DMS153 (cell line): ENCODE results near the gene TSTD2.
"Not testable (repeated sequence)": the region's sequence is repeated elsewhere in the genome, so short reads cannot be mapped to it uniquely, and the experiment has no call there.

Source experiments
- DNase-seq: peaks from one replicate; lab custom pipeline; 2025; lab: John Stamatoyannopoulos, UW

Gene TSTD2

DNA sequence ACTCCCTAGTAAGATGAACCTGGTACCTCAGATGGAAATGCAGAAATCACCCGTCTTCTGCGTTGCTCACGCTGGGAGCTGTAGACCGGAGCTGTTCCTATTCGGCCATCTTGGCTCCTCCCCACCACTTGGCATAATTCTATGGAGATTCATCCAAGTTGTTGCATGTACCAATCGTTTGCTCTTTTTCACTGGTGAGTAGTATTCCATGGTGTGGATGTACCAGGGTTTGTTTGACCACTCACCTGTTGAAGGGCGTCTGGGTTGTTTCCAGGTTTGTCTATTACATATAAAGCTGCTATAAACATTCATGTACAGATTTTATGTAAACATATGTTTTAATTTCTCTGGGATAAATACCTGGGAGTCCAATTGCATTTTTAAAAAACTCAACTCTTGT, 46.3 kb downstream of the TSTD2 start:
- DNase-seq, result not testable (repeated sequence)

DNA sequence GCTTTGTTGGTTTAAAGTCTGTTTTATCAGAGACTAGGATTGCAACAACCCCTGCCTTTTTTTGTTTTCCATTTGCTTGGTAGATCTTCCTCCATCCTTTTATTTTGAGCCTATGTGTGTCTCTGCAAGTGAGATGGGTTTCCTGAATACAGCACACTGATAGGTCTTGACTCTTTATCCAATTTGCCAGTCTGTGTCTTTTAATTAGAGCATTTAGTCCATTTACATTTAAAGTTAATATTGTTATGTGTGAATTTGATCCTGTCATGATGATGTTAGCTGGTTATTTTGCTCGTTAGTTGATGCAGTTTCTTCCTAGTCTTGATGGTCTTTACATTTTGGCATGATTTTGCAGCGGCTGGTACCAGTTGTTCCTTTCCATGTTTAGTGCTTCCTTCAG, 48.4 kb downstream of the TSTD2 start:
- DNase-seq, result not testable (repeated sequence)

DNA sequence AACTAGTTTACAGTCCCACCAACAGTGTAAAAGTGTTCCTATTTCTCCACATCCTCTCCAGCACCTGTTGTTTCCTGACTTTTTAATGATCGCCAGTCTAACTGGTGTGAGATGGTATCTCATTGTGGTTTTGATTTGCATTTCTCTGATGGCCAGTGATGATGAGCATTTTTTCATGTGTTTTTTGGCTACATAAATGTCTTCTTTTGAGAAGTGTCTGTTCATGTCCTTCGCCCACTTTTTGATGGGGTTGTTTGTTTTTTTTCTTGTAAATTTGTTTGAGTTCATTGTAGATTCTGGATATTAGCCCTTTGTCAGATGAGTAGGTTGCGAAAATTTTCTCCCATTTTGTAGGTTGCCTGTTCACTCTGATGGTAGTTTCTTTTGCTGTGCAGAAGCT, 51.6 kb downstream of the TSTD2 start:
- not testable (repeated sequence) for DNase-seq

DNA sequence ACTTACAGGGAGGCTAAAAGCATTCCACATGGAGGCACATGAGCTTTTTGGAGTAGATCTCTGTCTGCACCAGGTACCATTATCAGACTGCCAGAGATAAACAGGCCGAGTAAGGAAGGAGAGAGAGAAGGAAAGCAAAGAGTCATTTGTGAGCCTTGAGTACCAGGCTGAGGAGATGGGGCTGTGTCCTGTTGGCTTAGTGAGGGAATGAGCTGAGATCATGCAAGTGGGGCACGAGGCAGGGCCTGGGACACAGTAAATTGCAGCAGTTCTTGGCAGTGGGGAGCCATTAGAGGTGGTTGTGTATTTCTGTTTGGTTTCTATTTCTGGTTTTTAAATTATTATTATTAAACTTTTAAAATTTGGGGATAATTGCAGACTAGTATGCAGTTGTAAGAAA, 53.3 kb downstream of the TSTD2 start:
- DNase-seq, result no peak

DNA sequence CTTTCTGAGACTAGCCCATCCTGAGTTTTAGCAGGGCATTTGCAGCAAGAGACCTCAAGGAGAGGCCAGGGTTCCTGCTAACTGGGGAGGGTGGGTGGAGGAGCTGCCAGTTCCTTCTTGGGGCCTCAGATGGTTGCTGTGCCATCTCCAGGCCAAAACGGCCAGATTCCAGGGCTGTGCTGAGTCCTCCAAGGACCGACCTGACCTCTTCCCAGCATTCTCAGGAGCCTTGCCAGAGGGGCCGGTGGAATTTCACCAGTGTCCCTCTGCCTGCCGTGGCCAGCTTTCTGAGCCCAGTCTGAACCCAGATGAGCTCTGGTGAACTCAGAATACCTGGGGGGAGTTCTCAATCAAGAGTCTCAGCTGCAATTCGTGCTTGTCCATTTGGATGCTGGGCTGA, 54.3 kb downstream of the TSTD2 start:
- DNase-seq, result no peak

DNA sequence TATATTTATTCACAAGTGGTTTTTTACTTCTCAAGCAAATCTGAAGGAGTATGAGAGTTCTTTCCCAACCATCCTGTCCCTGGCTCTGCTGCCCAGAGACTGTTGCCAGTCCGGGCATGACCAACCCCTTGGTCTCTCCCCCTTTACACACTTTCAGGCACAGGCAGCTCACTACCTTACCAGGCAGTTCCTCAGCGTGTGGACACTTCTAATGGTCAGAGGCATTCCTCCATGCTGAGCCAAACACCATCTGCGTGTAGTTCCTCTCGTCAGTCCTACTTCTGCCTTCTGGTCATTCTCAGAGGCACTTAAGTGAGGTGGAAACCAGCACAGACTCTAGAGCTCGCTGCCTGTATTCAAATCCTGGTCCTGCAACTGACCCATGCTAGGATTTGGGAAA, 56.1 kb downstream of the TSTD2 start:
- DNase-seq, result no peak

DNA sequence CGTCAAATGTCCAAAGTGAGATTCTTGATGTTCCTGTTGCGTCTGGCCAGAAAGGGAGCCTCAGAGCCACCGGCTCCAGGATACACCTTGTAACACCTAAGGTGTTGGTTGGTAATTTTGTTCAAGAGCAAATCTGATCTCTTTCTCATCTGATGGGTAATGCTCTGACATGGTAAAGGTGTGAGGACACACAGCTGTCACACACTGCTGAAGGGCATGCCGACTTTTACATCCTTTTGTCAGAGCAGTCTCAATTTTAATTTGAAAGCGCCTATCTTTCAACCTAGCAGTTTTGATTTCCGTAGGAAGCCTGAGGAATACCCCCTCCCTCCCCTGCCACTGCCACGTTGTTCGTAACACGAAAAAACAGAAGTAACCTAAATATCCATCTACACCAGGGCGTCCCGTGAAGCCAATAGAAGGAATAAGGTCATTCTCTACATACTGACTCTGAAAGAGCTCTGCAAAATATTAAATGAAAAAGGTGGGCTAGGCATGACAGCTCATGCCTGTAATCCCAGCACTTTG, 57.4 kb downstream of the TSTD2 start:
- no peak for DNase-seq

DNA sequence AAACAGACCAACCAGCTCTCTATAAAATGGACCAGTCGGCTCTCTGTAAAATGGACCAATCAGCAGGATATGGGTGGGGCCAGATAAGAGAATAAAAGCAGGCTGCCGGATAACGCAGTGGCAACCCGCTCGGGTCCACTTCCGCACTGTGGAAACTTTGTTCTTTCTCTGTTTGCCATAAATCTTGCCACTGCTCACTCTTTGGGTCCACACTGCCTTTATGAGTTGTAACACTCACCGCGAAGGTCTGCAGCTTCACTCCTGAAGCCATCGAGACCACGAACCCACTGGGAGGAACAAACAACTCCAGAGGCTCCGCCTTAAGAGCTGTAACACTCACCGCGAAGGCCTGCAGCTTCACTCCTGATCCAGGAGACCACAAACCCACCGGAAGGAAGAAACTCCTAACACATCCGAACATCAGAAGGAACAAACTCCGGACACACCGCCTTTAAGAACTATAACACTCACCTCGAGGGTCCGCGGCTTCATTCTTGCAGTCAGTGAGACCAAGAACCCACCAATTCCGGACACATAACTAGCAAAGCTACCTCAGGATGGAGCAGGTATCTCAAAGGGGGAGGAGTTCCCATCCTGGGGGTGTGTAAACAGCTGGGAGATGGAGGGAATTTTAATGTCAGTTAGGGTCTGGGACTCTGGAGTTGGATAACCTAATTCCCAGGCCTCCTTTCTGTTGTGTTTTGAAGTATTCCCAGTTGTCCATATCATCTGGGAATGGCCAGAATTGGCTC, 58.1 kb downstream of the TSTD2 start:
- DNase-seq, result not testable (repeated sequence)

DNA sequence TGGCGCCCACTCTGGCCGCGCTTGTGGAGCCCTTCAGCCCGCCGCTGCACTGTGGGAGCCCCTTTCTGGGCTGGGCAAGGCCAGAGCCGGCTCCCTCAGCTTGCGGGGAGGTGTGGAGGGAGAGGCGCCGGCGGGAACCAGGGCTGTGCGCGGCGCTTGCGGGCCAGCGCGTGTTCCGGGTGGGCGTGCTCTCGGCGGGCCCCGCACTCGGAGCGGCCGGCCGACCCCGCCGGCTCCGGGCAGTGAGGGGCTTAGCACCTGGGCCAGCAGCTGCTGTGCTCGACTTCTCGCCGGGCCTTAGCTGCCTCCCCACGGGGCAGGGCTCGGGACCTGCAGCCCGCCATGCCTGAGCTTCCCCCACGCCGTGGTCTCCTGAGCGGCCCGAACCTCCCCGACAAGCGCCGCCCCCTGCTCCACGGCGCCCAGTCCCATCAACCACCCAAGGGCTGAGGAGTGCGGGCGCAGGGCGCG, 59.0 kb downstream of the TSTD2 start:
- DNase-seq, result not testable (repeated sequence)

DNA sequence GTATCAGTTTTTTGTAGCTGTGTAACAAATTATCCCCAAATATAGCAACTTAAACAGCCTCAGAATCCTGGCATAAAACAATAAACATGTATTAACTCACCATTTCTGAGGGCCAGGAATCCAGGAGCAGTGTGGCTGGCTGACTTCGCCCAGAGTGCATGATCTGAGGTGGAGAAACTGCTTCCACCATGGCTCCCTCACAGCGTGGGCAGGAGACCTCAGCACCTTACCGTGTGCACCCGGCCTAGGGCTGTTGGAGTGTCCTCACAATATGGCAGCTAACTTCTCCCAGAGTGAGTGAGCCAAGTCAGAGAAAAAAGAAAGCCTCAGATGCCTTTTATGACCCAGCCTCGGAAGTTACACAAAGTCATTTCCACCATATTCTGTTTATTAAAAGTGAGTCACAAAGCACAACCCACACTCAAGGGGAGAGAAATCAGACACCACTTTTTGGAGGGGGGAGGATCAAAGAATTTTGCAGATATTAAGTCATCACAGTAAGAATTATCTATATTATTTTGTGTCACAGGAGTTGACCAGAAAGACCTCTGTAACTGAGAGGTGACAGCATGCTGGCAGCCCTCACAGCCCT, 59.6 kb downstream of the TSTD2 start:
- DNase-seq, result no peak

DNA sequence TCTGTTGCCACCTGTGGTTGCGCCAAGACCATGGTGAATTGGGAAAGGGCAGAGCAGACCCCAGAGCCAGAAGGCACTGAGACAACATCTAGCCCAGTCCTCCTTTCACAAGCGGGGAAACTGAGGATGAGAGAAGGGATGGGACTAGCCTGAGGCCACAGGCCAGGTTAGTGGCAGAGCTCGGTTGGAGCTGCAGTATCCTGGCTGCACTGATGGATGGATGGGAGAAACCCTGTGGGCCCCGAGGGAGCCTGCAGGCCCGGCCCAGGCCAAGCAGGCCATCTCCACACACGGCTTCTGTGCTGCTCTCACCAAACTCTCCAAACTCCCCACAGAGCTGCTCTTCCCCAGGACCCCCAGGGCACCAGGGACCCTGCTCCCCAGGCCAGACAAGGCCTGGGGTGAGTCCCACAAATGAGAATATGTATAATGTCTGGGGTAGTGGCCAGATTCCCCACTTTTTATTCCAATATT, 60.2 kb downstream of the TSTD2 start:
- no peak for DNase-seq

DNA sequence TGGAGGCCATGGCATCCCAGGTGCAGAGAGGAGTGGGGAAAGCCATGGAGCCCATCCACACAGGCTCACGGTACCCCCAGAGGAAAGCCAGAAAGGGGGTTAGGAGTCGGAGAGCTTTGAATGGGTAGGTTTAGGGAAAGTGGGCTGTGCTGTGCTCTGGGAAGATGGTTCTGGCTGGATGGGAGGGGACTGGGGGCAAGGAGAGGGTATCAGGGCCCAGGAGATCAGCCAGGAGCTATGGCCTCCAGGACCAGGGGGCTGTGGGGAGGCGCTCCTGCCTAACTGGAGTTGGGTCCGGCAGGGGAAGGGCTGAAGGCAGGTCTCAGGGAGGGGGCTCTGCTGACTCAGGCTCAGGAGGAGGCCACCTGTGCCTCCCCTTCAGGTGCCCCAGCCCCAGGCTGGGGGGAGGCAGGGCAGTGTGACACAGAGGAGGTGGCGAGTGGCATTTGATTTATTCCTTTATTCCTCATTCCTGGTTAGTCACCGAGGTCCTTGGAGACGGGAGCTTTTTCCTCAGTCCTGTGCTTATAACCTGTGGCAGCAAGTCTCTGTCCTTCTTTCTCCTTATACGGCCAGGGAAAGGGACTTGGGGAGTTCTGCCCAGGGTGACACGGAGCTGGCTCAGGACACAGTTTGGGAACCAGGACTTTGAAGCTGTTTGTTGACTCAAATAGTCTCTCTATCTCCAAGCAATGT, 60.8 kb downstream of the TSTD2 start:
- no peak for DNase-seq

DNA sequence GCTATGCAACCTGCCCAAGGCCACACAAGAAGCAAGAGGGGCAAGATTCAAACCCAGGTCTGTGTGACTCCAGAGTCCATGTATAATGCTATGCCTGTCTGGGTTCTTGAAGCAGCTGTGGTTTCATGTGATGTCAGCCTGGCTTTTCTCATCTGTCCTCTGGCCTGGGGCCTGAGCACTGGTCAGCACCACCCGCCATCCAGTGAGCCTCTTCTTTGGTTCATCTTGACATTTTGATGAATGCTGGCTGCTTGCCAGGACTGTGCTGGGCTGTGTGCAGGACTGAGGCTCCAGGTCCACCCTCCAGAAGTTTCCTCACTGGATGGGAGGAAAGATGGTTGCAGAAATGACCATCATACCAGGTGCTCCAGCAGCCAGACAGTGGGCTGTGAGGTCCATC, 61.5 kb downstream of the TSTD2 start:
- DNase-seq, result no peak

DNA sequence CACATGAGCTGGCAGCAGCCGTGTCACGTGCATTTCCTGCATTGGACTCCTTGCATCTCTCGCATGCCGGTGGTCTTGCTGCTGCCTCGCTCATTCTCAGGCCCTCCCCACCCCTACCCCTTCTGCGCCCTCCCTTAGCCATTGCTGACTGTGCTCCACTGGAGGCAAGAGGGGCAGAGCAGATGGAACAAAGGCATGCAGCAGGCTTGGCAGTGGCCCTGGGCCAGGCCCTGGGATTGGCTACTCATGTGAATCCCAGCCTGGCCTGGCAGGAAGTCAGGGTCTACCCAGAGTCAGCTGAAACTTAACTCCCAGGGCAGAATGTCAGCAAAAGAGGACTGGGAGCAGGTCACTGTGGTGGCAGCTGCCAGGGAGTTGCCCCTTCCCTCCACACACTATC, 62.3 kb downstream of the TSTD2 start:
- DNase-seq, result no peak

DNA sequence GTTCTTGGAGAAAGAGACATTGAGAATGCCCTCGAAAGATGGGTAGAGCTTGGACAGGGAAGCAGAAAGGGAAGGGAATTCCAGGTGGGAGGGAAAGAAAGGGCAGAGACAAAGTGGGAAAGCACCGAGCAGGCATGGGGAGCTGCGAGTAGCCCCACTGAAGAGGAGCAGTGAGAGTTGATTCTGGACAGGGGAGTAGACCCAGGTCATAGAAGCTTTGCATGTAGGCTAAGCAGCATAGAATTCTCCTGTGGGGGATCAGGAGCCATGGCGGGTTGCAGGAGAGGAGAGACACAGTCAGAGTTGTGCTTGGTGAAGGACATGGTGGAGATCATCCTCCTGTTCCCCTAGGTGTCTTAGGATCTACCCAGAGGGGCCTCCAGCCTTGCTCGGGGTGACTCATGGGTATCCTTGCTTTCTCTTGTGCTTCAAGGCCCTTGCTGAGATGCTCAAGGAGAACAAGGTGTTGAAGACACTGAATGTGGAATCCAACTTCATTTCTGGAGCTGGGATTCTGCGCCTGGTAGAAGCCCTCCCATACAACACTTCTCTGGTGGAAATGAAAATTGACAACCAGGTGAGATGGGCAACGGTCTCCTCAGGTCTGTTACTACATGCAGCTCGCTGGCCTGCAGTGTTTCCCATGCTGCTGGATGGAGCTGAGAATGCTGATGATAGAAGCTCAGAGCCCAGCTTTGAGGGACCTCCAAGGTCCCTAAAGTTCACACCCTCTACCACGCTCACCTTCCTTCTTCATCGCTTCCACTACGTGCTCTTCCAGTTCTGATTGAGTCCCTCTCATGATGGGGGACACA, 64.5 kb downstream of the TSTD2 start:
- DNase-seq, result no peak

DNA sequence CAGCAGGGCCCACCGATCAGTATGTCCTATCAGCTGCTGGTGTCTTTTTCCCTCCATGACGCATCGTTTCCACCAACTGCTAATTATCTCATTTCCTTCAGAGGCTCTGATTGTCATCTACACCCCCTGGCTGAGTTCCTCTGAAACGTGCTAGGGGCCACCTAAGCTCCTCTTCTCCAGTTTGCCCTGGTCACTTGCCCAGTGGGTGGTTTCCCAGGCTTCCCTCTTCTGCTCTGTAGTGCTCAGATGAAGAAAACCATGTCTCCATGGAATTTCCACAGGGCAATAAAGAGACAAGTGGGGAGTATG, 65.3 kb downstream of the TSTD2 start:
- no peak for DNase-seq

DNA sequence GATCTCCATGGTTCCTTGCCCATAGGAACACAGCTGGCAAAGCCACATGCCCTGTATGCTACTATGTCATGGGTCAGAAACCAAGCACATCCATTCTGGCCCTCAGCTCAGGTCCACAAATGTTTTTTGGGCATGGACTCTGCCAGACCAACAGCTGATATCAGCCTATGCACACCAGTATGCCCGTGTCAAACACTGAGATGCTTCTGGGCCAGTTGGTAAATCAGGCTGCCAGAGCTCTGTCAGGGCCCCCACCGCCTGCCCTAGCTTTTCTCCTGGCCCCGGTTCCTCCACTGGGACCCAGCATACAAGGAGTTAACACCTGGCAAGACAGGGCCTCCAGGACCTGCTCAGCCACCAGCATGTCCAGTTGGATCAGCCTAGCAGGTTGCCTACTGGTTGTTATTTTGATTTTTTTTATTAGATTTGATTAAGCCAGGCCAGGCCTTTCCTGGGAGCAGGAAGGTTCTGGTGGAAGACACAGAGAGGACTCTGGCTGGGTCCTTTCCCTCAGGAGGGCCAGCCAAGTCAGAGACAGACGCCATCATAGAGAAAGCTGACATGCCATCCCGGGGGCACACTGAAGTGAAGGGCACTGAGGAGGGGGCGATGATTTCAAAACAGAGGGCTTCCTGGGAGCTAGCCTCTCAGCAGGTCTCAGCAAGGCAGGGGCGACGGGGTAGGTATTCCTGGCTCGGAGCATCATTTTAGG, 65.8 kb downstream of the TSTD2 start:
- no peak for DNase-seq

DNA sequence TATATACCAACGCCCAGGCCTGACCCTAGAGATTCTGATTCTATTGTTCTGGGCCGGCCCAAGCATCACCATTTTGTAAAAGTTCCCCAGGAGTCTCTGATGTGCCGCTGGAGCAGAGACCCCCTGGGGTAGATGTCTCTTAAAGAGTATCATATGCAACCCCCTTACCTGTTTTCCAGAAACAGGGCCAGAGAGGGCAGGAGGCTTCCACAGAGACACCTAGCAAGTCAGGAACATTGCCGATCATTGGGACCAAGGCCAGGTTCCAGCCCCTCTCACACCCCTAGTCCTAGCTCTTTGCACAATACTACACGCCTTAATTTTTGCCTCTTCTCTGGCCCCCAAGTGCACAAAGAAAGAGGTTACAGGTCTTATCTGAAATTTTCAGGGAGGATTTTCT, 67.9 kb downstream of the TSTD2 start:
- DNase-seq, result no peak

DNA sequence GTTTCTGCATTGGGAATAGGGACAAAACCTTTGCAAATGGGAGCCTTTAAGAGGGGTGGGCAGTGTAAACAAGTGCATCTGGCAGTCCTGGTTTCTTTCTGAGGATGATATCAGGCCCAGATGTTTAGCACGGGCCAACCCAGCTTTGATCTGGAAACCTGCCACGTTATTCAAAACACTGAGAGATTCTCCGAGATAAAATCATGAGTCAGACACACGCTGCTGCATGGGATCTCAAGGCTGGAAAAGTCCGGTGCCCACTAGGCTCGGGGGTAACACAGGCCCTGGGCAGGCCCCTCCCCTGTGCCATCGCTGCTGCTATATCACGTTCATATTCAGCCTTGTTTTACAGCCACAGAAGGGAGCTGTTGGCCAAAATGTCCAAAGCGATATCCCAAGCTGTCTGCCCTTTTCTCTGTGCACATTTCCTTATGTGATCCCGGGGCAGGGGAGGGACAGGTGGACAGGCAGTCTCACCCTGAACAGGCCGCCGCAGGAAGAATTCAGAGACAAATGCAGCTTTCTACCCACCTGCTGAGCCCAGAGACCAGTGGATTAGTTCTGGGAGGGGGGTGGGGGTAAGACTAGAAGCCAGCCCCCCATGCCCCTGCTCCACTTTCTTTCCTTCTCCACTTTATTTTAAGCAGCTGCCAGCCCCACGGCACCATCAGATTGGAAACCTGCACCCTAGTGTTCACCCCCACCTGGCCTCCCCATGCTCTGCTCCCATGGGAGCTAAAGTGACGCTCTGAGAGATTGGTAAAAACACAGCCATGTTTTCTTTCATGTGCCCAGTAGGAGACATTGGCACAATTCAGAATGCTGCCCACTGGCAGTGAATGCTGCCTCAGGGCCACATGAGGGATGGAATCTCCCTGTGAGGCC, 68.6 kb downstream of the TSTD2 start:
- DNase-seq, result no peak

DNA sequence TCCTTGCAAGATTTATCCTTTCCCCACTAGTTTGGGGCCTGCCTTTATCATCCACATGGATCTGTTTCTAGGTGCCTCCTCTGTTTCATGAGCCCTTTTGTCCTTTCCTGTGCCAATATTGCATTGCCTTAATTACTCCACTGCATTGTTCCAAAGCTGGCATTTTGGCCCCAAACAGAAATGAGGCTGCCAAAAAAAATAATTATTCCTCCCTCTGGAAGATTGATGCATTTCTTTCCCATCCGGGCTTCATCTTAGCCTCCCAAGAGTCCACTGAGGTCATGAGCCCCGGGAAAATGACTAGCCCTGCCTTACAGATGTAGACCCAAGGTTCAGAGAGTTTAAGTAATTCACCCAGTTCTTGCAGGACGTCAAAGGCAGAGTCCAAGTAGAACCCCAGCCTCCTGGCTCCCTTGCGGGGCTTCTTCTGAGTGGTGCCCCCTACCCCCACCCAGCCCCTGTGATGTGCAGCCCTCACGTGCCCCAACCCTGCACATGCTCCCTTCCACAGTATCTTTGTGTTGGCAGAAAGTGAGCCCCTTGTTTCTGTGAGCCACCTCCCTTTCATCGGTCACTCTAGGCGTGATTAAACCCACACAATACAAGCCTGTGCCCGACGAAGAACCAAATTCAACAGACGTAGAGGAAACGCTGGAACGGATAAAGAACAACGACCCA, 69.6 kb downstream of the TSTD2 start:
- DNase-seq, result no peak
